ENCODE measurements around the gene SPRED2. TPM values are rescaled to one million over a fixed set of nuclear protein-coding genes. Genes with fewer than 3 reads are reported as not detected.

SPRED2 gene
- total and polyA plus RNA-seq, 2 of the 8 experiments (the other 6 are each of a cell fraction or from before 2014, with no cell fraction given), result 15.3 to 22.5 TPM

GRCh38 chr2:65331336-65332025 is 100.9 kb downstream of the SPRED2 start:
- Histone ChIP-seq H3K23ac (ENCODE audit: insufficient read length) (no peak overlapping the region), H2BK120ac (replicated peaks; ENCODE audit: low read depth, low read length) (no peak overlapping the region), H4K91ac (replicated peaks; ENCODE audit: insufficient read length, low read length) (no peak overlapping the region), H2AFZ (ENCODE audit: low read length) (no peak overlapping the region), H4K20me1 (replicated peaks in 1 of 2; ENCODE audit: control insufficient read depth in 1 of 2, insufficient read depth in 2 of 2, low read length in 2 of 2) (peaks cover 2 to 9% of the 10 kb centered on the region in 2 experiments), H3K27me3 (replicated peaks in 1 of 4; ENCODE audit: control insufficient read depth in 3 of 4, extremely low read depth in 1 of 4, insufficient read depth in 3 of 4, low read length in 3 of 4) (no peaks in the 10 kb centered on the region), H4K8ac (ENCODE audit: extremely low read depth, insufficient read depth, low read length) (no peak overlapping the region), H3K9ac (replicated peaks in 1 of 4; ENCODE audit: extremely low read depth in 1 of 4, low read depth in 3 of 4, low read length in 3 of 4) (no peak overlapping the region), H3K4ac (replicated peaks; ENCODE audit: insufficient read length, low read depth, low read length) (no peak overlapping the region), H2BK20ac (ENCODE audit: low read length) (no peak overlapping the region), H3K4me2 (ENCODE audit: insufficient read depth in 1 of 2, low read depth in 2 of 2, low read length in 2 of 2) (no peak overlapping the region), H3K9me3 (ENCODE audit: insufficient read depth in 2 of 2, low read depth in 1 of 2, low read length in 1 of 2) (no peaks in the 10 kb centered on the region), H3K79me2 (ENCODE audit: control insufficient read depth in 1 of 2, insufficient read depth in 2 of 2, low read length in 2 of 2) (no peaks in the 10 kb centered on the region), H3K4me3 (ENCODE audit: extremely low read depth in 1 of 4, insufficient read depth in 2 of 4, low read depth in 3 of 4, low read length in 4 of 4) (no peak overlapping the region), H3K4me1 (replicated peaks in 1 of 4; ENCODE audit: control insufficient read depth in 3 of 4, insufficient read depth in 4 of 4, low read length in 3 of 4) (no peaks in the 10 kb centered on the region), H3K56ac (replicated peaks; ENCODE audit: insufficient read length, low read depth, low read length) (no peak overlapping the region), H3K23me2 (ENCODE audit: low read depth, low read length) (no peaks in the 10 kb centered on the region), H2BK12ac (ENCODE audit: low read depth, low read length) (no peak overlapping the region), H4K5ac (ENCODE audit: insufficient read length, low read depth, low read length) (no peak overlapping the region), H3K79me1 (ENCODE audit: low read depth, low read length) (no peaks in the 10 kb centered on the region), H3K14ac (ENCODE audit: insufficient read length) (no peak overlapping the region), H3K18ac (ENCODE audit: extremely low read depth, low read length) (no peak overlapping the region), H3K36me3 (ENCODE audit: control insufficient read depth in 2 of 4, insufficient read depth in 4 of 4, low read length in 3 of 4) (no peaks in the 10 kb centered on the region), H2BK15ac (ENCODE audit: low read length) (no peak overlapping the region), H2BK5ac (ENCODE audit: low read depth, low read length) (no peak overlapping the region), H2AK5ac (ENCODE audit: low read depth, low read length) (no peak overlapping the region), H3K27ac (ENCODE audit: low read depth, low read length) (no peak overlapping the region)
- ChIA-PET CTCF (ENCODE audit: partially characterized antibody) (interaction anchor here (0.8 kb wide), 1 partner anchor 222 kb away, joined by 3 read pairs; no protein-coding TSS in a partner anchor), POLR2A (ENCODE audit: partially characterized antibody) (no interaction called here)
- WGBS, 2 experiments (ENCODE audit: extremely low coverage in 1 of 2, insufficient coverage in 1 of 2, insufficient read length in 1 of 2, insufficient replicate concordance in 2 of 2, low coverage in 1 of 2, low lambda C conversion rate in 2 of 2, missing lambda C conversion rate in 1 of 2), result 90% methylated on average over 7 of the region's 7 CpGs; no CpG with 5 or more reads in 1 of the 2 experiments
- DNase-seq (ENCODE audit: low read depth in 1 of 2, low spot score in 2 of 2) (no peak), FAIRE-seq (no peak)
- TF ChIP-seq NRF1 (IDR thresholded peaks at IDR 0.05; ENCODE audit: low read depth, low read length) (no peak), SIX5 (IDR thresholded peaks at IDR 0.05; ENCODE audit: low read depth, low read length) (no peak), TEAD4 (IDR thresholded peaks at IDR 0.05; ENCODE audit: low read depth, low read length) (no peak), USF2 (IDR thresholded peaks at IDR 0.05; ENCODE audit: low read length) (no peak), BCL11A (IDR thresholded peaks at IDR 0.05; ENCODE audit: low read depth in 2 of 2, low read length in 2 of 2) (no peak), CEBPB (IDR thresholded peaks at IDR 0.05; ENCODE audit: low read depth, low read length) (no peak), SUZ12 (IDR thresholded peaks at IDR 0.05; ENCODE audit: low read length) (no peak), JUN (IDR thresholded peaks at IDR 0.05; ENCODE audit: low read depth, low read length) (no peak), TAF7 (optimal IDR thresholded peaks at IDR 0.05; ENCODE audit: borderline replicate concordance, low read depth, low read length) (no peak), EP300 (IDR thresholded peaks at IDR 0.05; ENCODE audit: borderline replicate concordance in 1 of 2, low read depth in 2 of 2, low read length in 2 of 2) (no peak), NANOG (IDR thresholded peaks at IDR 0.05; ENCODE audit: insufficient read depth, low read depth, low read length, poor library complexity, severe bottlenecking) (no peak)

Measured in H1 (cell line).